ENCODE measurements around the gene C1orf232. TPM values are rescaled to one million over a fixed set of nuclear protein-coding genes. Genes with fewer than 3 reads are reported as not detected.

The C1orf232 gene
- total and polyA plus RNA-seq, 2 experiments from 2014 or later: not detected

DNA sequence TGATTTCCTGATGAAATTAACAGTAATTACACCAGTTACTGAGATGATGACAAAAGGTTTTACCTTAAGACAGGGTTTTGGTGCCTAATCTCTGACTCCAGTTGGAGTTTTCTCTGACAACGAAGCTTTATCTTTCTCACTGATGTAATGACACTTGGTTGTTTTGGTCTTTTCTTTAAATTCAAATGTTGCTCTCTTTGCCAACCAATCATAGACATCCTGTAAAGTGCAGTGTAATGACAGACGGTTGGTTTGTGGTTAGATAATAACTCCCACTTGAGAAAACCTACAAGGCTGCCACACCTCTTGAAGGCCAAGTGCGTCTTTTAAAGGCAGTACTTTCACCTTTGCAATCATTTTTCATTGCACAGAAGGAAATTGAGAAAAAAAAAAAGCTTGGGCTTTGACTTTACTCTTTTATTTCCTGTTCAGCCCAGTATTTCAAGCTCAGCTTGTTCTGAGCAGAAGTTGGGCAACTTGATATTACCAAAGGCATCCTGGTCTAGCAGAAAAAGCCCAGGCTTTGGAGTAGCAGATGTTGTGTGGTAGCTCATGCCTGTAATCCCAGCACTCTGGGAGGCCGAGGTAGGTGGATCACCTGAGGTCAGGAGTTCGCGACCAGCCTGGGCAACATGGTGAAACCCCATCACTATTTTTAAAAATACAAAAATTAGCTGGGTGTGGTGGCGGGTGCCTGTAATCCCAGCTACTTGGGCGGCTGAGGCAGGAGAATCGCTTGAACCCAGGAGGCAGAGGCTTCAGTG, 42.3 kb downstream of the C1orf232 start:
- 90% methylated on average over 9 of the region's 9 CpGs for WGBS, 2 experiments (ENCODE audit: low coverage in 1 of 2, low lambda C conversion rate in 2 of 2, missing lambda C conversion rate in 2 of 2)
- H3K79me2 ChIP-seq (ENCODE audit: insufficient read depth): no peaks in the 10 kb centered on the region
- no peak overlapping the region for H2AFZ ChIP-seq
- no peak overlapping the region for H3K4me2 ChIP-seq (ENCODE audit: unreplicated experiment)
- H3F3A ChIP-seq (ENCODE audit: insufficient read depth): peaks cover 22% of the 10 kb centered on the region
- no peak overlapping the region for H3K9ac ChIP-seq
- H3K27me3 ChIP-seq (replicated peaks; ENCODE audit: insufficient read depth): no peaks in the 10 kb centered on the region
- no peak for TF ChIP-seq EZH2 (IDR thresholded peaks at IDR 0.05; ENCODE audit: insufficient read depth, poor library complexity, severe bottlenecking)
- no peak for TF ChIP-seq EZH2phosphoT487 (IDR thresholded peaks at IDR 0.05; ENCODE audit: insufficient read depth, low read depth)
- no peak overlapping the region for H3K4me3 ChIP-seq
- peaks cover 4% of the 10 kb centered on the region; the same call in 1 of the 2 replicates for H3K36me3 ChIP-seq (ENCODE audit: low read depth)
- in situ Hi-C loops (cut with MboI): no loop called here
- no peaks in the 10 kb centered on the region for H3K9me2 ChIP-seq (ENCODE audit: insufficient read depth)
- H3K27ac ChIP-seq: no peak overlapping the region
- no peak for DNase-seq
- no peaks in the 10 kb centered on the region for H4K20me1 ChIP-seq (ENCODE audit: insufficient read depth)
- no peaks in the 10 kb centered on the region for H3K9me3 ChIP-seq (ENCODE audit: low read depth)
- H3K4me1 ChIP-seq (ENCODE audit: insufficient read depth): peaks cover 13% of the 10 kb centered on the region

DNA sequence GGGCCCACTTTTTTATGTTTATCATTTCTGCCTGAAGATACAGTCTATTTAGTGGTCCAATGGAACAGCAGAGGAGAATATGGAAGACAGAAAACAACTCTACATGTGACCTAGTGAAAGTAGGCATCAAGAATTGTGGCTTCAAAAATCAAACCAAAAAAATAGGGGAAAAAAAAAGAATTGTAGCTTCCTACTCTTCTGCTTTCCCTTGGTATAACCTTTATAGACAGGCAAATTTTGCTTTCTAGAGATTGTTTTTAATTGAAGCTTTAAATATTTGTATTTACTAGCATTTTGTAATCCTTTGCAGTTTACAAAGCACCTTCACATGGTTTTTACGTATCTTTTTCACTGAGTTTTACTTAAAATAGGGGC, 42.8 kb downstream of the C1orf232 start:
- Histone ChIP-seq H2AFZ (no peak overlapping the region), H3K4me3 (no peak overlapping the region), H4K20me1 (ENCODE audit: insufficient read depth) (no peaks in the 10 kb centered on the region), H3K4me1 (ENCODE audit: insufficient read depth) (peaks cover 13% of the 10 kb centered on the region), H3K9me2 (ENCODE audit: insufficient read depth) (no peaks in the 10 kb centered on the region), H3K27ac (no peak overlapping the region), H3K4me2 (ENCODE audit: unreplicated experiment) (no peak overlapping the region), H3K9me3 (ENCODE audit: low read depth) (no peaks in the 10 kb centered on the region), H3F3A (ENCODE audit: insufficient read depth) (peaks cover 22% of the 10 kb centered on the region), H3K27me3 (replicated peaks; ENCODE audit: insufficient read depth) (no peaks in the 10 kb centered on the region), H3K36me3 (ENCODE audit: low read depth) (peaks cover 4% of the 10 kb centered on the region; the same call in 1 of the 2 replicates), H3K79me2 (ENCODE audit: insufficient read depth) (no peaks in the 10 kb centered on the region), H3K9ac (no peak overlapping the region)
- 95 to 100% methylated on average over 1 of the region's 1 CpG for WGBS, 2 experiments (ENCODE audit: low coverage in 1 of 2, low lambda C conversion rate in 2 of 2, missing lambda C conversion rate in 2 of 2)
- TF ChIP-seq EZH2 (IDR thresholded peaks at IDR 0.05; ENCODE audit: insufficient read depth, poor library complexity, severe bottlenecking): no peak
- no peak for TF ChIP-seq EZH2phosphoT487 (IDR thresholded peaks at IDR 0.05; ENCODE audit: insufficient read depth, low read depth)
- in situ Hi-C loops (cut with MboI): no loop called here
- DNase-seq: no peak

DNA sequence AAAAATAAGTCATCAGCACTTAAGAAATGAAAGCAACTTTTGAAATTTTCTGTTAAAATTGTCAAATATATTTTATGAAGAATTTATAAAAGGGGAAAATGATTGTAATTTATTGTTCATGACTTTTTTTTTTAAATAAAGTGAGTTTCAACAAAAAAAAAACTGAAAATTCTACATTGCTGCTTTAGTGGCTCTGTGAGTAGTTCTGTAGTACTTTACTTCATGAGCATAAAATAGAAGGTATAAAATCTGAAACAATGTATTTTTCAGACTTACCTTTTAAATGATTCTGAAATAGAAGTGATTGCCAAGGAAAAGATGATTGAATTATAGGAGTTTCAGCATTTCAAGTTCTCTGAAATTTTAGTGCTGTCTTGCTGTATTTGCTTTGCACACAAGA, 43.4 kb downstream of the C1orf232 start:
- H3K27ac ChIP-seq: no peak overlapping the region
- no peak overlapping the region for H2AFZ ChIP-seq
- no peaks in the 10 kb centered on the region for H4K20me1 ChIP-seq (ENCODE audit: insufficient read depth)
- no peak for DNase-seq
- H3K9me2 ChIP-seq (ENCODE audit: insufficient read depth): no peaks in the 10 kb centered on the region
- H3K79me2 ChIP-seq (ENCODE audit: insufficient read depth): no peaks in the 10 kb centered on the region
- no peaks in the 10 kb centered on the region for H3K9me3 ChIP-seq (ENCODE audit: low read depth)
- in situ Hi-C loops (cut with MboI): no loop called here
- no peak overlapping the region for H3K9ac ChIP-seq
- H3F3A ChIP-seq (ENCODE audit: insufficient read depth): peaks cover 22% of the 10 kb centered on the region
- no peak overlapping the region for H3K4me3 ChIP-seq
- TF ChIP-seq EZH2phosphoT487 (IDR thresholded peaks at IDR 0.05; ENCODE audit: insufficient read depth, low read depth) (no peak), EZH2 (IDR thresholded peaks at IDR 0.05; ENCODE audit: insufficient read depth, poor library complexity, severe bottlenecking) (no peak)
- no peak overlapping the region for H3K4me2 ChIP-seq (ENCODE audit: unreplicated experiment)
- H3K27me3 ChIP-seq (replicated peaks; ENCODE audit: insufficient read depth): no peaks in the 10 kb centered on the region
- peaks cover 13% of the 10 kb centered on the region for H3K4me1 ChIP-seq (ENCODE audit: insufficient read depth)
- H3K36me3 ChIP-seq (ENCODE audit: low read depth): peaks cover 4% of the 10 kb centered on the region; the same call in 1 of the 2 replicates

DNA sequence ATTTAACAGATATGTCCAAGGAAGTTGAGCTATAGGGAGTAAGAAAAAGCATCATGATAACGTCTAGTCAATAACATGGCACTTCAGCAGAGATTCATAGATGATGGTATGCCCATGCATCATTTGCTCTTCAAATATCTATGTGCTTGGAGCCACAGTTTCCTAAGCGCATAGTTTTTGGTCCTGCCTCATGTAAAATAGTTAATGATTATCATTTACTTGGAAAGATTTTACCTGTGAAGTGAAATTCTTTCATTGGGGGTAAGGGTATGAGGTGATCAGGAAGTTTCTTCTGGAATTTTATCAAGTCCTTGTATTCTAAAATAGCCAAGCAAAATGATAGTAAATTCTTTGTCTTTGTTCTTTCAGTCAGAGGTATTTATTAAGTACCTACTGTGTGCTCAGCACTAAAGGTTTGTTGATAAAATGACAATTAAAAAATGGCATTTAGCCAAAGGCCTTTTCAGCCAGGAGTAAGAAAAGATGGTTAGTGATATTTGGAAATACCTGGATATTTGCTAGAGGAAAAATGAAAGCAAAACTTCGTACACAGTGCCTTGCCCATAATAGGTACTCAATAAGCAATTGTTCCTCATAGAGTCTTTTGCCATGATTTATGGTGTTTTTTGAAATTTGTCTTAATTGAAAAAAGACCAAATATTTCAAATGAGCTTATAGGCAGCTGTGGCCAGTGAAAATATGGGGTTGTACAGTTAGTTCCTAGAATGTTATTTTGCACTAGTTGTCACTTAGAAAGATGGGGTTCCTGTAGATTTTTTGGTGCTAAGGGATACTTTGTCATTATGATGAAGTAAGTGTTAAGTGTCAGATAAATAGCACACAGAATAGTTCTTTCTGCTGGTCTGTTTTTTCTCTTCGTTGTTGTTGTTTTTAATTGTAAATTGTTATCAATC, 44.1 kb downstream of the C1orf232 start:
- Histone ChIP-seq H3K27me3 (replicated peaks; ENCODE audit: insufficient read depth) (no peaks in the 10 kb centered on the region), H3K4me1 (ENCODE audit: insufficient read depth) (peaks cover 13% of the 10 kb centered on the region), H3K79me2 (ENCODE audit: insufficient read depth) (no peaks in the 10 kb centered on the region), H2AFZ (no peak overlapping the region), H3K4me2 (ENCODE audit: unreplicated experiment) (no peak overlapping the region), H3F3A (ENCODE audit: insufficient read depth) (peaks cover 22% of the 10 kb centered on the region), H3K9ac (no peak overlapping the region), H3K27ac (no peak overlapping the region), H3K36me3 (ENCODE audit: low read depth) (peaks cover 4% of the 10 kb centered on the region; the same call in 1 of the 2 replicates), H3K9me2 (ENCODE audit: insufficient read depth) (no peaks in the 10 kb centered on the region), H4K20me1 (ENCODE audit: insufficient read depth) (no peaks in the 10 kb centered on the region), H3K9me3 (ENCODE audit: low read depth) (no peaks in the 10 kb centered on the region), H3K4me3 (no peak overlapping the region)
- in situ Hi-C loops (cut with MboI): no loop called here
- 83% methylated on average over 4 of the region's 4 CpGs for WGBS, 2 experiments (ENCODE audit: low coverage in 1 of 2, low lambda C conversion rate in 2 of 2, missing lambda C conversion rate in 2 of 2)
- no peak for DNase-seq
- TF ChIP-seq EZH2phosphoT487 (IDR thresholded peaks at IDR 0.05; ENCODE audit: insufficient read depth, low read depth): no peak
- TF ChIP-seq EZH2 (IDR thresholded peaks at IDR 0.05; ENCODE audit: insufficient read depth, poor library complexity, severe bottlenecking): no peak
